ENCODE data around the gene ITGAE.

- TF ChIP-seq CTCF (IDR thresholded peaks at IDR 0.05) (no peak), POLR2A (IDR thresholded peaks at IDR 0.05) (no peak)
Observed at GRCh38 chr17:3773511-3773910, 27.5 kb downstream of the ITGAE start.

Measured in lower leg skin (tissue), 3 donors.